Middle frontal gyrus (tissue), 1 donor: ENCODE results near the gene ERCC6L2.

ENCODE experiments used
- DNase-seq: peaks from one replicate; pipeline ENCODE4 v3.0.0-alpha.2; 2015; ENCODE audit warnings: low spot score; ENCODE audit errors: extremely low spot score

The ERCC6L2 gene

GRCh38 chr9:95977371-95977770 lies 101.9 kb downstream of the ERCC6L2 start:
- DNase-seq, result no peak

- no peak for DNase-seq
Measured at GRCh38 chr9:95978106-95978505, 102.6 kb downstream of the ERCC6L2 start.

GRCh38 chr9:95979446-95979845 lies 104.0 kb downstream of the ERCC6L2 start:
- no peak for DNase-seq

GRCh38 chr9:95980262-95981125 lies 105.0 kb downstream of the ERCC6L2 start:
- DNase-seq, result no peak

- no peak for DNase-seq
Measured at GRCh38 chr9:95981761-95982390, 106.4 kb downstream of the ERCC6L2 start.

GRCh38 chr9:95985440-95986055 lies 110.1 kb downstream of the ERCC6L2 start:
- DNase-seq, result no peak

- DNase-seq, result no peak
Measured at GRCh38 chr9:95989297-95989696, 113.8 kb downstream of the ERCC6L2 start.

GRCh38 chr9:95991326-95991725 lies 115.8 kb downstream of the ERCC6L2 start:
- no peak for DNase-seq

GRCh38 chr9:95992536-95992935 lies 117.0 kb downstream of the ERCC6L2 start:
- DNase-seq, result no peak

GRCh38 chr9:95993337-95993736 lies 117.8 kb downstream of the ERCC6L2 start:
- DNase-seq, result no peak

- no peak for DNase-seq
Measured at GRCh38 chr9:95999390-95999789, 123.9 kb downstream of the ERCC6L2 start.

- DNase-seq, result no peak
Measured at GRCh38 chr9:96004379-96004778, 128.9 kb downstream of the ERCC6L2 start.

GRCh38 chr9:96006296-96006879 lies 130.9 kb downstream of the ERCC6L2 start:
- no peak for DNase-seq

GRCh38 chr9:96006961-96007360 lies 131.5 kb downstream of the ERCC6L2 start:
- no peak for DNase-seq

- no peak for DNase-seq
Measured at GRCh38 chr9:96008502-96009222, 133.2 kb downstream of the ERCC6L2 start.

- no peak for DNase-seq
Measured at GRCh38 chr9:96009223-96009602, 133.7 kb downstream of the ERCC6L2 start.

- DNase-seq, result no peak
Measured at GRCh38 chr9:96009690-96010472, 134.4 kb downstream of the ERCC6L2 start.

- no peak for DNase-seq
Measured at GRCh38 chr9:96014078-96014477, 138.6 kb downstream of the ERCC6L2 start.

- DNase-seq, result no peak
Measured at GRCh38 chr9:96015876-96016686, 140.6 kb downstream of the ERCC6L2 start.
